Left lung (tissue), 10 donors: ENCODE data around the gene DNAJC11. TPM values are rescaled to one million over a fixed set of nuclear protein-coding genes. Genes with fewer than 3 reads are reported as not detected.

Experiments
- ATAC-seq: fragments of 200-7000 bp; cut with Tn5 transposase; one replicate; pipeline ENCODE4 v1.9.1; 2020; ENCODE audit warnings: moderate library complexity
- DNase-seq, 4 donors: peaks; one replicate each; pipeline ENCODE4 v3.0.0-alpha.2; 2013 to 2020
- H3K27ac ChIP-seq, 2 donors: fragments of 200-600 bp; sonication (generic) in 1 of 2; one replicate each; pipeline versions ENCODE4 v1.5.0 to v1.8.0; 2020 to 2021
- H3K27me3 ChIP-seq, 2 donors: fragments of 200-600 bp; sonication (generic) in 1 of 2; one replicate each; pipeline versions ENCODE4 v1.5.0 to v1.8.0; 2020 to 2021
- H3K36me3 ChIP-seq, 2 donors: fragments of 200-600 bp; sonication (generic) in 1 of 2; one replicate each; pipeline versions ENCODE4 v1.5.0 to v1.8.0; 2020 to 2021
- H3K4me1 ChIP-seq, 2 donors: fragments of 200-600 bp; one replicate each; pipeline ENCODE4 v1.8.0; 2021
- H3K4me3 ChIP-seq, 2 donors: fragments of 200-600 bp; sonication (generic) in 1 of 2; one replicate each; pipeline versions ENCODE4 v1.5.0 to v1.8.0; 2020 to 2021; ENCODE audit warnings: mild to moderate bottlenecking in 1 of 2
- H3K9me3 ChIP-seq, 2 donors: fragments of 200-600 bp; sonication (generic) in 1 of 2; one replicate each; pipeline versions ENCODE4 v1.5.0 to v1.8.0; 2020 to 2021
- intact Hi-C, 2 donors: fragments of 100-400 bp; cut with DNase I; formaldehyde crosslinking; loops; one replicate each; pipeline versions ENCODE4 v1.11.2 to v1.14.2; 2022
- polyA plus RNA-seq, 6 donors: library from polyadenylated mRNA; unstranded; fragments of 120-200 nt; gene quantifications; one replicate each; pipeline ENCODE4 v1.2.1, GENCODE V29; 2013; ENCODE audit not compliant: insufficient read length in 6 of 6
- total RNA-seq, 2 donors: library from RNA; stranded (reverse); fragmentation: NEBNext Ultra II Directional; extraction: Animal tissue kit (Norgen Biotek cat#: 25700); gene quantifications; one replicate each; pipeline ENCODE4 v1.2.1, GENCODE V29; 2021
- TF ChIP-seq, protein P1 (sequence below), 2 donors: fragments of 200-600 bp; sonication (generic) in 1 of 2; IDR thresholded peaks; one replicate each; pipeline versions ENCODE4 v1.5.0 to v1.8.0; 2021; ENCODE audit warnings: antibody characterized with exemption in 2 of 2
- donor health status: DM: no; HTN: yes; CAD: no.
- donor health status: DM: no; HTN: no; CAD: no.

The DNAJC11 gene
- total and polyA plus RNA-seq, 8 donors = 33.5 to 52.0 (median 46.7) TPM

- ATAC-seq = no peak
- Histone ChIP-seq H3K27me3 (no peaks in the 10 kb centered on the region), H3K27ac (no peak overlapping the region), H3K36me3 (no peaks in the 10 kb centered on the region), H3K4me1 (no peaks in the 10 kb centered on the region), H3K9me3 (no peaks in the 10 kb centered on the region), H3K4me3 (no peak overlapping the region)
- intact Hi-C loops = no loop called here
- TF ChIP-seq, protein P1, sequence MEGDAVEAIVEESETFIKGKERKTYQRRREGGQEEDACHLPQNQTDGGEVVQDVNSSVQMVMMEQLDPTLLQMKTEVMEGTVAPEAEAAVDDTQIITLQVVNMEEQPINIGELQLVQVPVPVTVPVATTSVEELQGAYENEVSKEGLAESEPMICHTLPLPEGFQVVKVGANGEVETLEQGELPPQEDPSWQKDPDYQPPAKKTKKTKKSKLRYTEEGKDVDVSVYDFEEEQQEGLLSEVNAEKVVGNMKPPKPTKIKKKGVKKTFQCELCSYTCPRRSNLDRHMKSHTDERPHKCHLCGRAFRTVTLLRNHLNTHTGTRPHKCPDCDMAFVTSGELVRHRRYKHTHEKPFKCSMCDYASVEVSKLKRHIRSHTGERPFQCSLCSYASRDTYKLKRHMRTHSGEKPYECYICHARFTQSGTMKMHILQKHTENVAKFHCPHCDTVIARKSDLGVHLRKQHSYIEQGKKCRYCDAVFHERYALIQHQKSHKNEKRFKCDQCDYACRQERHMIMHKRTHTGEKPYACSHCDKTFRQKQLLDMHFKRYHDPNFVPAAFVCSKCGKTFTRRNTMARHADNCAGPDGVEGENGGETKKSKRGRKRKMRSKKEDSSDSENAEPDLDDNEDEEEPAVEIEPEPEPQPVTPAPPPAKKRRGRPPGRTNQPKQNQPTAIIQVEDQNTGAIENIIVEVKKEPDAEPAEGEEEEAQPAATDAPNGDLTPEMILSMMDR (IDR thresholded peaks at IDR 0.05) = no peak
- DNase-seq = no peak
Measured at GRCh38 chr1:6688757-6689156, 12.9 kb downstream of the DNAJC11 start.

- Histone ChIP-seq H3K9me3 (no peaks in the 10 kb centered on the region), H3K27ac (no peak overlapping the region), H3K4me3 (no peak overlapping the region), H3K4me1 (no peaks in the 10 kb centered on the region), H3K36me3 (peaks cover 0 to under 1% of the 10 kb centered on the region in 2 donors), H3K27me3 (no peaks in the 10 kb centered on the region)
- no peak for DNase-seq
- TF ChIP-seq, protein P1 (IDR thresholded peaks at IDR 0.05) = no peak
- no peak for ATAC-seq
- intact Hi-C loops = no loop called here
Measured at GRCh38 chr1:6688001-6688400, 13.6 kb downstream of the DNAJC11 start.

DNA sequence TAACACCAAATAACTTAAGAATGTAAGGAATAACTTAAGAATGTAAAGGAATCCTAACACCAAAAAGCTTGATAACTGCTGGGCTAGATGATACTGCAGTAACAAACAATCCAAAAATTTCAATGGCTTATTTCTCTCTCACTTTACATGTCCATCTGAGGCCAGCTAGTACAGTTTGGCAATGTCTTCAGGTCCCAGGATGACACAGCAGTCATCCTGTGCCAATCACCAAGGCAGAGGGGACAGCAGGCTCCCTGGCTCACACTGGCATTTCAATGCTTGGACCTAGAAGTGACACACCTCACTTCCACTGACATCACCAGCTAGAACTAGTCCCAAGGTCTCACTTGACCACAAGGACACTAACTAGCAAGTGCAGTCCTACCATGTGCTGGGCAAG, 15.3 kb downstream of the DNAJC11 start:
- no peak overlapping the region for H3K27ac ChIP-seq
- intact Hi-C loops = no loop called here
- DNase-seq (no peak), ATAC-seq (no peak)
- H3K4me1 ChIP-seq = no peaks in the 10 kb centered on the region
- no peaks in the 10 kb centered on the region for H3K9me3 ChIP-seq
- TF ChIP-seq, protein P1 (IDR thresholded peaks at IDR 0.05) = no peak
- no peaks in the 10 kb centered on the region for H3K27me3 ChIP-seq
- H3K4me3 ChIP-seq = no peak overlapping the region
- H3K36me3 ChIP-seq = peaks cover 0 to 7% of the 10 kb centered on the region in 2 donors

DNA sequence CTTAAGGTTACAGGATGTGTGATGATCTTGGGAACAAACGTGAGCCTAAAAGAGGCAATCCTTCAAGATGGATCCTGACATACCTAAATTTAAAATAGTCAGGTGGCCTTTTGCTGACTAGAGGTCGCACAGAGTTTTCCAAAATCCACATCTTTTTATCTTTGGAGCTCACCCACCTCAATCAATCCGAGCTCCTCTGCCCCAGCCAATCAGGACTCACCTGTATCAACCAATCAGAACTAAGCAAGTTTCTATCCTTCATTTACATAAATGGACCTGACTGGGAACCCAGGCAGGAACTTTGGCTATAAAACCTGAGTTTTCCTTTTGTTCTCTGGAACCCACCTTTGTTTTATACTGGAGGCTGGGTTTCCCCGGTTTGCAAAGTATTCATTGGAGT, 16.2 kb downstream of the DNAJC11 start:
- intact Hi-C loops = no loop called here
- no peak for DNase-seq
- H3K4me1 ChIP-seq = no peaks in the 10 kb centered on the region
- H3K4me3 ChIP-seq = no peak overlapping the region
- ATAC-seq = no peak
- TF ChIP-seq, protein P1 (IDR thresholded peaks at IDR 0.05) = no peak
- no peaks in the 10 kb centered on the region for H3K27me3 ChIP-seq
- H3K36me3 ChIP-seq = peaks cover 0 to 12% of the 10 kb centered on the region in 2 donors
- H3K27ac ChIP-seq = no peak overlapping the region
- no peaks in the 10 kb centered on the region for H3K9me3 ChIP-seq

DNA sequence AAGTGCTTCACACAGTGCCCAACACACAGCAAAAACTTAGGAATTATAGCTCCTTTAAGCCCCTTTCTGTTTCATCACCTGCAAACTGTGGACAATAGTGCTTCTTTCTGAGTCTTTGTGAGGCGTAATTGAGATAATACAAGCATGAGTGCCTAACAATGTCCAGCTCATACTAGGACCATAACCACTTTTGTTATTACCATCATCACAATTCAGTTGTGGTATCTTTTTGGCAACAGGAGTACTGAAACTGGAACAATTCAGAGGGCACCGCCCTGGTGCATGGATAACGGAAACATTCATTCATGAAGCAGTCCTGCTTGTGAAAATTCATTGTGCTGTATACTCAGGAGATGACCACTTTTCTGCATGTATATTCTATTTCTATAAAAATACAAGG, 18.2 kb downstream of the DNAJC11 start:
- DNase-seq (no peak), ATAC-seq (no peak)
- TF ChIP-seq, protein P1 (IDR thresholded peaks at IDR 0.05) = no peak
- Histone ChIP-seq H3K27me3 (no peaks in the 10 kb centered on the region), H3K36me3 (peaks cover 0 to 31% of the 10 kb centered on the region in 2 donors), H3K27ac (no peak overlapping the region), H3K4me1 (no peaks in the 10 kb centered on the region), H3K9me3 (no peaks in the 10 kb centered on the region), H3K4me3 (no peak overlapping the region)
- intact Hi-C loops = no loop called here
